ENCODE results near the gene RCE1.

RCE1 gene

GRCh38 chr11:66884443-66884842, 41.2 kb downstream of the RCE1 start:
- Histone ChIP-seq H3K4me3 (IDR thresholded peaks at IDR 0.05; ENCODE audit: insufficient read depth, low read depth, low read length) (no peak overlapping the region), H3K4me2 (no peak overlapping the region), H3K4me1 (ENCODE audit: low read depth, poor library complexity, severe bottlenecking) (peaks cover 27% of the 10 kb centered on the region), H3K27me3 (ENCODE audit: insufficient read depth, low read depth) (no peaks in the 10 kb centered on the region), H3K9ac (no peak overlapping the region), H3K36me3 (ENCODE audit: insufficient read depth) (no peaks in the 10 kb centered on the region), H3K79me2 (ENCODE audit: insufficient read depth, low read depth) (no peaks in the 10 kb centered on the region), H3K27ac (no peak overlapping the region), H2AFZ (ENCODE audit: low read depth) (no peak overlapping the region), H4K20me1 (ENCODE audit: insufficient read depth) (no peaks in the 10 kb centered on the region)
- TF ChIP-seq CTCF (conservative IDR thresholded peaks at IDR 0.05; ENCODE audit: low read depth, low read length) = no peak

- Histone ChIP-seq H3K27me3 (ENCODE audit: insufficient read depth, low read depth) (no peaks in the 10 kb centered on the region), H3K79me2 (ENCODE audit: insufficient read depth, low read depth) (no peaks in the 10 kb centered on the region), H3K4me2 (no peak overlapping the region), H3K4me3 (IDR thresholded peaks at IDR 0.05; ENCODE audit: insufficient read depth, low read depth, low read length) (no peak overlapping the region), H4K20me1 (ENCODE audit: insufficient read depth) (no peaks in the 10 kb centered on the region), H2AFZ (ENCODE audit: low read depth) (no peak overlapping the region), H3K9ac (no peak overlapping the region), H3K36me3 (ENCODE audit: insufficient read depth) (no peaks in the 10 kb centered on the region), H3K27ac (no peak overlapping the region), H3K4me1 (ENCODE audit: low read depth, poor library complexity, severe bottlenecking) (peaks cover 28% of the 10 kb centered on the region)
- no peak for TF ChIP-seq CTCF (conservative IDR thresholded peaks at IDR 0.05; ENCODE audit: low read depth, low read length)
These were observed 42.2 kb downstream of the RCE1 start for GRCh38 chr11:66885469-66885868.

- H4K20me1 ChIP-seq (ENCODE audit: insufficient read depth) = no peaks in the 10 kb centered on the region
- TF ChIP-seq CTCF (conservative IDR thresholded peaks at IDR 0.05; ENCODE audit: low read depth, low read length) = no peak
- no peak overlapping the region for H2AFZ ChIP-seq (ENCODE audit: low read depth)
- no peaks in the 10 kb centered on the region for H3K27me3 ChIP-seq (ENCODE audit: insufficient read depth, low read depth)
- H3K4me1 ChIP-seq (ENCODE audit: low read depth, poor library complexity, severe bottlenecking) = peaks cover 28% of the 10 kb centered on the region
- no peak overlapping the region for H3K4me3 ChIP-seq (IDR thresholded peaks at IDR 0.05; ENCODE audit: insufficient read depth, low read depth, low read length)
- H3K79me2 ChIP-seq (ENCODE audit: insufficient read depth, low read depth) = no peaks in the 10 kb centered on the region
- no peak overlapping the region for H3K27ac ChIP-seq
- H3K9ac ChIP-seq = no peak overlapping the region
- no peaks in the 10 kb centered on the region for H3K36me3 ChIP-seq (ENCODE audit: insufficient read depth)
- no peak overlapping the region for H3K4me2 ChIP-seq
These were observed 42.8 kb downstream of the RCE1 start for GRCh38 chr11:66885950-66886440.

- Histone ChIP-seq H3K9ac (no peak overlapping the region), H3K4me1 (ENCODE audit: low read depth, poor library complexity, severe bottlenecking) (peaks cover 28% of the 10 kb centered on the region), H3K4me3 (IDR thresholded peaks at IDR 0.05; ENCODE audit: insufficient read depth, low read depth, low read length) (no peak overlapping the region), H3K36me3 (ENCODE audit: insufficient read depth) (no peaks in the 10 kb centered on the region), H3K27me3 (ENCODE audit: insufficient read depth, low read depth) (no peaks in the 10 kb centered on the region), H4K20me1 (ENCODE audit: insufficient read depth) (no peaks in the 10 kb centered on the region), H2AFZ (ENCODE audit: low read depth) (no peak overlapping the region), H3K27ac (no peak overlapping the region), H3K79me2 (ENCODE audit: insufficient read depth, low read depth) (no peaks in the 10 kb centered on the region), H3K4me2 (no peak overlapping the region)
- TF ChIP-seq CTCF (conservative IDR thresholded peaks at IDR 0.05; ENCODE audit: low read depth, low read length) = no peak
These were observed 43.5 kb downstream of the RCE1 start for GRCh38 chr11:66886671-66887221.

Data from KMS-11 (cell line).